Activated CD8-positive, alpha-beta memory T cell treated with anti-CD3 and anti-CD28 coated beads for 1 hour (primary cell): ENCODE results near the gene DIAPH3.

Source experiments
- DNase-seq, 2 donors: peaks; one replicate each; pipeline ENCODE4 v3.0.0-alpha.2; 2020; ENCODE audit warnings: low read depth in 1 of 2; ENCODE audit errors: extremely low read depth in 1 of 2

Gene DIAPH3

DNA sequence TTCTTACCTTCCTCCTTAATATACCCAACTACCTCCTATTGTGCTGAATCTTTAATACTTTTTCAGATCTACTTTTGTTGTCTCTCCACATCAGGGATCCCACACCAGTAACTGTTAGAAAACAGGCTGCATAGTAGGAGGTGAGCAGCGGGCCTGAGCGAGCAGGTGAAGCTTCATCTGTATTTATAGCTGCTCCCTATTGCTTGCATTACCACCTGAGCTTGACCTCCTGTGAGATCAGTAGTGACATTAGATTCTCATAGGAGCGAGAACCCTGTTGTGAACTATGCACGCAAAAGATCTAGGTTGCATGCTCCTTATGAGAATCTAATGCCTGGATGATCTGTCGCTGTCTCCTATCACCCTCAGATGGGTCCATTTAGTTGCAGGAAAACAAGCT lies 279.8 kb downstream of the DIAPH3 start:
- DNase-seq: no peak

DNA sequence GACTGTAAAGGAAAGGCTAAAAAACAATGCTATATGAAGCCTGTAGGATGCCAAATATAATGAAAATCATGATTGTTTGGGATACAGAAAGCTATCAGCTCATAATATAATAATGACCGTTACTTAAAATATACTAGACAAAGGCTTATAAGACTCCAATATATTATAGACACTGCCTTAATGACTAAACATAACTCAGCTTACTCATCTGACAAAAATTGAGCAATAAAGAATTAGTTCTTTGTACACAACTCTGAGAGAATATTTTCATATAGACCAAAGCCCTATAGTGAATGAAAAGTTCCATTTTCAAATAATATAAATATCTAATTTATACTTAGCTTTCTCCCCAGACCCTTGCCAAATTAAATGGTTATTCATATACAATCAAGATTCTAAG lies 283.3 kb downstream of the DIAPH3 start:
- no peak for DNase-seq

DNA sequence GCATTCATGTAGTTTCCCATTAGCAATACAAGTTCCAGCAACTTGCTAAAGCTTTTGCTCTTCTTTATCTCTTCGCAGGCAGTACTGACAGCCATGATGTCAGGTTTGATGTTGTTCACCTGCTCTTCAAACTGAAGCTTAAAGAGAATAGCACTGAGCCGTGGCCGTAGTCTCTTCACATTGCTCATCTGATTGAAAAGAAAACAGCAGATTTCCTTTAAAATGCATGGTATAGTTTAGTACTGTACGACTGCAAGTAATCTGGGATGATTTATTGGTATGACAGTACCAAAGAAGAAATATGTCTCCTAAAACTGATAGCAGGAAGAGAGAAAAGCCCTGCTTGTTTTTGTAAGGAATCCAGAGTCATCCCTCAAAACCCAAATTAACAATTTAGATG lies 284.4 kb downstream of the DIAPH3 start:
- no peak for DNase-seq

DNA sequence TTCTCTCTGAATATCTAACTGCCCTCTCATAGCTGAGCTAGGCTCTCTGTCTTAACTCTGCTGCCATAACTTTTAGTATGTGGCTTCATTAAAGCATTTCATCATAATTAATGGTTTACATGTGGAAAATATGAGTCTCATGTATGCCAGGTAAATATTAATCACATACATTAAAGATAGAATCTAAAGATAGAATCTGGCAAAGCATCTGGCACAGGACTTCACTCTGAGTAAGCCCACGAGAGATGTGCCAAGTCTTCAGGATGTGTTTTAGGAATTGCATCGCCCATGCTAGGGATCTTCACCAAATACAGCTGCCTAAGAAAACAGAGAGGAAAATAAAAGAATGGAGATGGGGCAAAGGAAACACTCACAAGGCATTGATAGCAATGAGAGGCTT lies 285.8 kb downstream of the DIAPH3 start:
- no peak for DNase-seq

DNA sequence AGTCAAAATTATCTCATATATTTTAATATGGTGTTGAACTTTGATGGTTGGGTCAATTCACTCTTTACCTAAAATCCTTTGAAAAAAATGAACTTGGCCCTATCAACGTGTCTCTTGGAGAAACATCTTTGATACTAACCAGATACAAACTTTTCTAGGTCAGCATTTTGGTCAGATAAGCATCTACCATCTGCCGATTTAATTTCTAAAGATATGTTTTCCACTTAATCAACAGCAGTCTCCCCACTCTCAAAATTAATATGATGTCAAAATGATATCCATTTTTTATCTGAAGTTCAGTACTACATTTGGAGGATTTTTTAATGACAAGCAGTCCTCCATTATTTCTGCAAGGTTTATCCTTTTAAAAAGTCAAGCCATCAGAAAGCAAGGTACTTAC lies 288.8 kb downstream of the DIAPH3 start:
- no peak for DNase-seq

DNA sequence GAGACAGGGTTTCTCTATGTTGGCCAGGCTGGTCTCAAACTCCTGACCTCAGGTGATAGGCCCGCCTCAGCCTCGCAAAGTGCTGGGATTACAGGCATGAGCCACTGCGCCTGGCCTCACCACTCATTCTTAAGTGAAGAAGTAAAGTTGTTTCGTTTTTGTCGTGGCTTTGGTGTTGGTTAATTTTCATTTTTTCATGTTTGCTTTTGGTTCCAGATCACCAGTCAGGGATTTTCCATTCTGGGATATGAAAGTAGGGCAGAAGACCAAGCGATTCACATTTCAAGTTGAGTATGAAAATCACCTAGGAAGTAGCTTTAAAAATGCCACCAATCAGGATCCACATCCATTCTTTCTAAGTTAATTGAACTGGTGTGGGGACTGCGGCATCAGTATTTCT lies 289.9 kb downstream of the DIAPH3 start:
- DNase-seq: no peak

DNA sequence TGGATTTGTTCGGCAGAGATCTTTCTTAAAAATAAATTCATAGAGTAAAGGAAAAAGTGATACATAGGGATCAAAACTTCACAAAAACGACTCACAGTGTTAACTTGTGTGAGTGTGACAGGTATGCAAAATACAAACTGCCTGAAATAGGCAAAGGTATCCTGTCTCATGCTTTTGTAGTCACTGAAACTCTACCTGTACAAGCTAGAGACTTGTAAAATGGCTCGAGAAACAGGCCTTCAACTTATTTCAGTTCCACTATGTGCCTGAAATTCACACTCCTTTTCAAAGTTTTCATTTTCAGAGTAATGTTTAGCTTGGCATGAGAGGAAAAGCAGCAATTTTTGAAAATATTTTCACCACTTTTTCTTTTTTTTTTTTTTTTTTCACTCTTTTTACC lies 290.4 kb downstream of the DIAPH3 start:
- no peak for DNase-seq

DNA sequence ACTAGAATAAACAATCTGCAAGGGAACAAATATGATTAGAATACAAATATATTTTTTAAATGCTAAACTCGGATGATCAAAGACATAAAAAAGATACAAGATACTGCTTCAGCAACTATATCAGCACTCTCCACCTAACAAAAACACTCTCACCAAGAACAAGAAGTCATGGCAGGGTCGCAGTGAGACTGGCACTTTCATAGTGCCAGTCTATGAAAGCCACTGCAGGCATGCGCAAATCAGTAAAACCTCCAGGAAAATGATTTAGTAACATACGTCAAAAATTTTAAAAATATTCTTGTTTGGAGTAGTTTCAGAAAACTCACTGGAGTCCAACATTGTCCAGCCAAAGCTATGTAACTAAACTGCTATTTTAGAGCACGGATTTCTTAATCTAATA lies 295.9 kb downstream of the DIAPH3 start:
- no peak for DNase-seq

DNA sequence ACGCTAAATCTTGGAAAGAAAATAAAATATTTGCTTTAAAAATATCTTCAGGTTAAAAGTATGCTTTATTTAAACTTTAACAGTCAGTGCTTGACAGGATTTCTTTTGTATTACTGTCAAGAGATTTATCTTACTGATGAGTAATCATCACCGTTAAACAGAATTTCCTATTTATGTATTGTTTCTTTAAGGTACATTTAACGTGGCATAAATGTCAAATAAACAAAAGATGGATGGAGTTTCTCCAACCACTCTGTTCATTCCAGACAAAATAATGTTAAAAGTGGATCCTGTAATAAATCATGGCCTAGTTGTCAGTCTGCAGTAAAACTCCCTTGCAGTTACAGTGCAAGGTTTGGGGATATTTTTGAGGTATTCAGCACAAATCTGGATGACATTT lies 298.3 kb downstream of the DIAPH3 start:
- no peak for DNase-seq

DNA sequence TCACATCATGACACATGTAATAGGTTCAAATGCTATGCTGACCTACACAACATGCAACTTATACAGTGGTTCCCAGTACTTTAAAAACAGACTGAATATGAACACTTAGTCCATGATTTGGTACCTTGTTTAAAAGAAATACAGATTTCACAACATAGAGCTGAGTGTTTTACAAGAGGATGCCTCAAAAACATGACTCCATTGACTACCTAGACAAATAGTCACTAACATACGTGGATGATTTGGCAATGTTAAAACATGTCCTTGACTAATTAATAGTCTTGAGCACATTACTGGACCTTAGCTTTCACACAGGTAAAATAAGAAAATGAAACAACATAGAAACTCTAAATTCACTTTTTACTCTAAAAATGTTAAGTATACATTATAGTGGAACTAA lies 300.1 kb downstream of the DIAPH3 start:
- DNase-seq: no peak

DNA sequence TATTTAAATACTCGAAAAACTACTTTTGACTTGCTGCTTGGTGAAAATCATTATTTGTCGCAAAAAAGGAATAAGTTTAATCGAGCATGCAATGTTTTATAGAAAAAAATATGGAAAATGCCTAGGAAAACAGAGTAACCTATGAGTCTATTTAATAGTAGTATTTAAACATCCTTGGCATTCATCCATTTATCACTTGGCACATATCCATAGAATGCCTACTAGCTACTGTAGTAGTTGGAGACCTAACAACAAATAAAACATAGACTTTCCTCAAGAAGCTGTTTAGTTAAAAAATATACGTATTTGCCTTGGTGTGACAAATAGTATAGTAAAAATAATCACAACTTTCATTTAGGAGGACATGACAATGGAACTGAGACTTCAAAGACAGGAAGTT lies 302.1 kb downstream of the DIAPH3 start:
- no peak for DNase-seq

DNA sequence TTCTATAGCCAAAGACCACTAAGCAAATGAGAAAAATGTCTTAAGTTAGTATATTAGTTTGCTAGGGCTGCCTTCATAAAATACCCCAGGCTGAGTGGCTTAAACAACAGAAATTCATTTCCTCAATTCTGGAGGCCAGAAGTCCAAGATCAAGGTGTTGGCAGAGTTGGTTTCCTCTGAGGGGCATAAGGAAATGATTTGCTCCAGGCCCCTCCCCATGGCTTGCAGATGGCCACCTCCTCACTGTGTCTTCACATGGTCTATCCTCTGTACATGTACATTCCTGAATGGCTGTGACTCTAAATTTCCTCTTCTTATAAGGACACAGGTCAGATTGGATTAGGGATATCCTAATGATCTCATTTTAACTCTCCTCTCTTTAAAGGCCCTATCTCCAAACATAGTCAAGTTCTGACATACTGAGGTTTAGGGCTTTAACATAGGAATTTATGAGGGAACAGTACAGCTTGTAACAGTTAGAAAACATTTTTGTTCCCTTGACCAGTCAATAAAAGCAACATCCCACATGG lies 307.4 kb downstream of the DIAPH3 start:
- no peak for DNase-seq

DNA sequence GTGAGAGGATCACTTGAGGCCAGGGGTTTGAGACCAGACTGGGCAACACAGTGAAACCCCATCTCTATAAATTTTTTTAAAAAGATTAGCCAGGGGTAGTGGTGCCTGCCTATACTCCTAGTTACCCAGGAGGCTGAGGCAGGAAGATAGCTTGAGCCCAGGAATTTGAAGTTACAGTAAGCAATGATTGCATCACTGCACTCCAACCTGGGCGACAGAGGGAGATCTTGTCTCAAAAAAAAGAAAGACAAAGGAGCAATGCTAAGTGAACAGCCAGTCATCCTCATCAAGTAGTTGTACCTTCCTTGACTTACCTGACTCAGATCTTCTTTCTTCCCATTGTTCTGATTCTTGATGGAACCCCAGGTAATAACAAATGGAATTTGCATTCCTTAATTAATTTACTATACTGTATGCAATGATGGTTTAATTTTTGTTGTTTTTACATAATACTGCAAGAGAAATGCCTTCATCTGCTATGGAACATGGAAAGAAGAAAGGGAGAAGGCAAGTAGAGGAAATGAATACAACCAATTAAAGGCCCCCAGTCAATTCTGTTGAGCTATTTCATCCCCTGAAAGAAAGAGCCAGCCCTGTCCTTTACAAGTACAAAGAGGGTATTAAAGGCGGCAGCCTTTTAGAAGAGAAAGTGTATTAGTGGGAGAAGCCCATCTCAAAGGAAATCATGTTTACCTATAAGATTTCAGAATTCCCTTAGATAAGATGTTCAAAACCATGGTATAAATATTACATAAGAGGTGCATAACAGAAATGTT lies 316.7 kb downstream of the DIAPH3 start:
- no peak for DNase-seq

DNA sequence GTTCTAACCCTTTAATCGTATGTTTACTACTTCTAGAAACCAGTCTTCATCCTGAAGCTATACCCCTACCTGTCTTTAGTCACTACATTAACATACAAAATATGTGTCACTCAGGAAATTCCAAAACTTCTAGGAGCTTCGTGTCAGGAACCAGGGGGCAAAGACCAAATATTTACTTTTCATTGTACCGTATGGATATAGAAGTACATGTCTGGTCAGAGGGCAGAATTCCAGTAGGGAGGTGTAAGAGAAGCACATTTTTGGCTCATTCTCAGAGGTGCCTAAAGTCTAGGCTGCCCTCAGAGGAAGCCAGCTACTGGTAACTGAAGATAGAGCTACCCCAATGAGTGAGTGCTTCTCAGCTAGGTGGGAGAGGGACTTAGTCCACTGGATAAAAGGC lies 320.7 kb downstream of the DIAPH3 start:
- no peak for DNase-seq

DNA sequence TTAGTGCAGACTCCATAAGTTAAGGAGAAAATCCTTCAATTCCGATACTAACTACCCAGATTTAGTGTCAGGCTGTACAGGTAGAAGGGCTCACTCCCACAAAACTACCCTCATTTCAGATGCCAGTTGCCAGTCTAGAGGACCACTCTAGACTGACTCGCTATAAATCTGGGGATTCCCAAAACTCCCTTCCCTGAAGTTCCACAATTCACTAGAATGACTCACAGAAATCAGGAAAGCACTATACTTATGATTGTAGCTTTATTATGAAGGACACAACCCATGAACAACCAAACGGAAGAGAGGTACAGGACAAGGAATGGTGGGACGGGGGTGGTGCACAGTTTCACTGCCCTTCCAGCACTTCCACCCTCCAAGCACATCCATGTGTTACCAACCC lies 321.2 kb downstream of the DIAPH3 start:
- no peak for DNase-seq

DNA sequence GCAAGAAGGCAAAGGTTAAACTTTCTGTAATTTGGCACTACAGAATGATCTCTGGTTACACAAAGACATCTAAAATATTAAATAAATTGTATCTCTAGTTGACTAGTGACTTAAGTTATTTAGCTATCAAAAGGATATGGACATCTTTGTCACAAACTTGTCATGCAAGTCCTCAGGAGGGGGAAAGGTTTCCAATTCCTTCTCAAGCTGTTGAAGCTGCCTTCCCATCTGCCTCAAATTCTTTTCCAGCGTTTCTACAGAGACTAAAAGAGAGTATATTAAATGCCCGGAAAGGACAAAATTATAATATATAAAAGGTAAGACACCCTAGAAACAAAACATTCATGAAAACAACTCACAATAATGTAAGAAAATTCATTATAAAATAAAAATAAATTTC lies 324.5 kb downstream of the DIAPH3 start:
- DNase-seq: no peak

DNA sequence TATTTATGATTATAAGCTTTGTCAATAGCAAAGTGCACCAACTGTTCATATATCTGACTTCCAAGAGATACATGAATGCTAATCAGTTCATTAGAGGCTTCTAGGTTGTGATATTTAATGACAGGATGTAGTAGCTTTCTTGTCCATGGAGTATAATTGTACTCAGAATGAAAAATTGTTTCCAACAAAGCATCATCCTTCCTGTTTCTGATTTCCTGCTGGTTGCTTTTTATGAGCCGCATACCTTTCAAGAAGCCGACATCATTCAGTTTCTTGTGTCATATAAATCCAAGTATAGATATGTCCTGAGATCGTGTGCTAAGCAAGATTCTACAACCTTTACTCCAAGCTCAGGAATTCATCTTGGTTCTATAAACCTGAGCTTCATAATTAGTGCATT lies 326.6 kb downstream of the DIAPH3 start:
- no peak for DNase-seq

DNA sequence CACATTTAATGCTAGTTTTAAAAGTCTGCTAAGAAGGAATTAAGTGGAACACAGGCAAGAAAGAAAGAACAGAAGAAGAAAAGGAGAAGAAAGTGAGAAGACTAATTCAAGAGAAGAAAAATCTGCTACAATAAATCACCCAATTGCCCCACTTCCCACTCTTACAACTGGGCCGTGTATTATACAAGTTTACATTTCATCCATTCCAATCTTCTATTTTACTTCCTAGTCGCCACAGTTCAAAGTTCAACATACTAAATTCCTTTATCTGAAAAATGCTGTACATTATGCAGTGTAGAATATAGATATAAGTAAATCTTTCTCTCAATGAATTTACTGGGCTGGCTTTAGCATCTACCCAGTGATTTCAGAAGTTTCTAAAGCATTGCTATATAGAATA lies 328.2 kb downstream of the DIAPH3 start:
- no peak for DNase-seq

DNA sequence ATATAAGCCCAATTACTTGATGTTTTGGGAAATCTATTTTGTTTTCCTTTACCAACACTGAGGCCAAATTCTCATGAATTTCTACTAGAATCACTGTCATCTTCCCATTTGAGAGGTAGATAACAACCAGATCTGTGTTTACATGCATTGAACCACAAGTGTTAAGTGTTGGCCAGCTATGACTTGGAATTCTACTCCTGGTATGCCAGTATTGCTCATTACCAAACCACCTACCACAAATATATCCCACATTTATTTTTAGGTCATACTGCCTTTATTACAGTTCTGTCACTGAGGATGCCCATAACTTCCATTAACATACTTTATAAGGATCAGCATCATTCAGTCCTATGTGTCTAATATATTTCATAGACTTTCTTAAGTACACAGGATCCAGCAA lies 328.9 kb downstream of the DIAPH3 start:
- DNase-seq: no peak

DNA sequence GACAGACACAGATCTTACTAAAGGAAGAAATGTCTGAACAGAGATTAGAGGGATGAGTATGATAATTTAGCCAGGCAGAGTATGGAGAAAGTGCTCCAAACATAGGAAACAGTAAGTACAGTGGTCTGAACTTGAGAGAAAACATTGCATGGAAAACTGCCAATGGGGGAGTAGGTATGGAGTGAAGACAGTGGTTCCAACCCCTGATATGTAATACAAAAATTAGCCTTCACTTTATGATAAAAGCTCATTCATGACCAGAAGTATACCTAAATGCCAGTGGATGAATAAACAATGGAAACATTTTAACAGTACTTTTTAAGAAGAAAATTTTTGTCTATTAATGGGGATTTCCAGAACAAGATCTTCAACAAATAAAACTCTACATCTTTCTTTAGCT lies 334.0 kb downstream of the DIAPH3 start:
- DNase-seq: no peak

DNA sequence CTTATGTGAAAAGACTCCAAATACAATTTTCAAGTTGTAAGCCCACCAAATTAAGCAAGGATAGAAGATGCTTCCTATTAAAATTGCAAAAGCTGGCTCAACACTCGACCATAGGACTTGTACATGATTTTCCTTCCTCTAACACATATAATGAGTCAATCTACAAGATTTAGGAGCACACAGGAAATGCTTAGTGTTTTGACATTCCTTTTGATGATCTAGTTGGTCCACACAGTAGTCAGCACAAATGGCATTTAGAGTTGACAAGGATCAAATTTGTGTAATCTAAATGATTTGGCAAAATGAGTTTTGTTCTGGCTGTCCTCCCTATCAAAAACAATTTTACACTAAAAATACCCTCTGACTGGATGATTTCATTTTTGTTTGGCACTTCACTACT lies 340.2 kb downstream of the DIAPH3 start:
- DNase-seq: no peak

DNA sequence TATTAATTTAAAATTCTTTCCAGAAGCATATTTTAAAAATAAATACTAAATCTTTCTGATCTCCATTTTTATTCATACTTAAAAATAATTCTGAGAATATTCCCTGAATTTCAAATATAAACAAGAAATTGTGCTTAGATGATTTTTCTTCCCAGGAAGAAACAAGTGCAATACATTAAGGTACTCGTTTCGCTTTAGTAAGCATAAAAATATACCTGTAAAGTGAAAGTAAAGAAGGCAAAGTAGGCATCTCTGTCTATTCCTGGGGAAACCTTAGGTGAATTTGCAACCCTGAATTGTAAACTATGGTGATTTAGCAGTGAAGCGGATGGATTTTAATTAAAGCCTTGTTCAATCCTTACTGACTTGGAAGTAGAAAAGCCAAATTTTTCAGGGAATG lies 354.2 kb downstream of the DIAPH3 start:
- DNase-seq: no peak

DNA sequence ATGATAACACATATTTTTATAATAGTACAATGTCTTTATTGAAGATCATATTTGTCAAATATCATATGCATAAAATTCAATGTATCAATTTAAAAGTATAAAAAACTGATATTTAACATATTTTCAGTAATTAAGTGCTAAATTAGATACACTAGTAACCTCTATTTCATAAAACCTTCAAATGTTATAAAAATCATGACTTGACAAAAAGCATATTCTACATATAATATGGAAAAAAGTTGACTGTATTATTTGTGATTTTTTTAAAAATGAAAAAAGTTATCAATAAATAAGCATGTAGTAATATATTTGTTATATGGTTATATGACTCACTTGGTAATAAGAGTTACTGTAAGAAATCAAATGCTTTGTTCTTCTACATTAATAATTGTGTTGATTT lies 356.9 kb downstream of the DIAPH3 start:
- no peak for DNase-seq
